ENCODE results near the gene PTPN11. TPM values are rescaled to one million over a fixed set of nuclear protein-coding genes. Genes with fewer than 3 reads are reported as not detected.

PTPN11 gene
- polyA plus RNA-seq, 1 donor from 2014 or later, result 92.5 TPM

DNA sequence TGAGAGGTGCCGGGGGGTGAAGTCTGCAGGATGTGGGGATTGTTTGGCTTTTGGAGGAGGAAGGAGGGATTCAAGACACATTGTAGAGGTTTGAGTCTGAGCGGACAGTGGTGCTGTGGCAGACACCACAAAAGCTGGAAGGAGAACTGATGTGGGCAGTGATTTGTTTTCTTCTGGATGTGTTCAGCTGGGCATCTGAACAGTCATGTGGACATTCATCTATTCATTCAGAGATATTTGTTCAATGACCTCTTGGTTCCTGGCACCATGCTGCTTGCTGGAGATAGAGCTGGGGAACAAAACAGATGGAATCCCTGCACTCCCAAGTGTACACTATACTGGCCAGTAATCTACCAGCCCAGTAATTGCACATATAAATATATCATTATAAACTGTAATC lies 64.0 kb downstream of the PTPN11 start:
- H3K36me3 ChIP-seq (ENCODE audit: insufficient read depth, low read length), result peaks cover 27% of the 10 kb centered on the region

GRCh38 chr12:112486361-112486760 lies 67.6 kb downstream of the PTPN11 start:
- no peak overlapping the region for H3K9ac ChIP-seq (ENCODE audit: low read length)
- H3K27ac ChIP-seq (ENCODE audit: low read length), result no peak overlapping the region
- H4K20me1 ChIP-seq (ENCODE audit: insufficient read depth), result no peaks in the 10 kb centered on the region
- H3F3A ChIP-seq (ENCODE audit: insufficient read depth, low read length, poor library complexity, severe bottlenecking), result no peaks in the 10 kb centered on the region
- no peaks in the 10 kb centered on the region for H3K9me2 ChIP-seq (ENCODE audit: insufficient read depth, low read length)
- H3K4me2 ChIP-seq (ENCODE audit: low read length), result no peak overlapping the region
- no peaks in the 10 kb centered on the region for H3K79me2 ChIP-seq (replicated peaks; ENCODE audit: insufficient read depth, low read length)
- no peak overlapping the region for H2AFZ ChIP-seq (ENCODE audit: low read depth, low read length)
- H3K27me3 ChIP-seq (ENCODE audit: insufficient read depth, low read depth, low read length), result no peaks in the 10 kb centered on the region
- no peaks in the 10 kb centered on the region for H3K9me3 ChIP-seq (ENCODE audit: low read length)
- no peak overlapping the region for H3K4me3 ChIP-seq (ENCODE audit: low read length)
- peaks cover 7% of the 10 kb centered on the region for H3K36me3 ChIP-seq (ENCODE audit: insufficient read depth, low read length)
- TF ChIP-seq EZH2 (IDR thresholded peaks at IDR 0.05; ENCODE audit: borderline replicate concordance, insufficient read depth, low read length, poor library complexity, severe bottlenecking) (no peak), SMC3 (conservative IDR thresholded peaks at IDR 0.05; ENCODE audit: poor library complexity) (no peak), POLR2AphosphoS5 (IDR thresholded peaks at IDR 0.05) (no peak), RAD21 (conservative IDR thresholded peaks at IDR 0.05) (no peak), EP300 (conservative IDR thresholded peaks at IDR 0.05; ENCODE audit: poor library complexity, severe bottlenecking) (no peak), REST (IDR thresholded peaks at IDR 0.05; ENCODE audit: borderline replicate concordance) (no peak), TAF1 (IDR thresholded peaks at IDR 0.05; ENCODE audit: low read depth) (no peak)
- TF ChIP-seq, protein P1, sequence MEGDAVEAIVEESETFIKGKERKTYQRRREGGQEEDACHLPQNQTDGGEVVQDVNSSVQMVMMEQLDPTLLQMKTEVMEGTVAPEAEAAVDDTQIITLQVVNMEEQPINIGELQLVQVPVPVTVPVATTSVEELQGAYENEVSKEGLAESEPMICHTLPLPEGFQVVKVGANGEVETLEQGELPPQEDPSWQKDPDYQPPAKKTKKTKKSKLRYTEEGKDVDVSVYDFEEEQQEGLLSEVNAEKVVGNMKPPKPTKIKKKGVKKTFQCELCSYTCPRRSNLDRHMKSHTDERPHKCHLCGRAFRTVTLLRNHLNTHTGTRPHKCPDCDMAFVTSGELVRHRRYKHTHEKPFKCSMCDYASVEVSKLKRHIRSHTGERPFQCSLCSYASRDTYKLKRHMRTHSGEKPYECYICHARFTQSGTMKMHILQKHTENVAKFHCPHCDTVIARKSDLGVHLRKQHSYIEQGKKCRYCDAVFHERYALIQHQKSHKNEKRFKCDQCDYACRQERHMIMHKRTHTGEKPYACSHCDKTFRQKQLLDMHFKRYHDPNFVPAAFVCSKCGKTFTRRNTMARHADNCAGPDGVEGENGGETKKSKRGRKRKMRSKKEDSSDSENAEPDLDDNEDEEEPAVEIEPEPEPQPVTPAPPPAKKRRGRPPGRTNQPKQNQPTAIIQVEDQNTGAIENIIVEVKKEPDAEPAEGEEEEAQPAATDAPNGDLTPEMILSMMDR (IDR thresholded peaks at IDR 0.05; ENCODE audit: poor library complexity, severe bottlenecking), result no peak

More for the DNA sequence above, 64.0 kb downstream of the PTPN11 start:
- Histone ChIP-seq H4K20me1 (ENCODE audit: insufficient read depth) (no peaks in the 10 kb centered on the region), H3K27me3 (ENCODE audit: insufficient read depth, low read depth, low read length) (no peaks in the 10 kb centered on the region), H3K9me3 (ENCODE audit: low read length) (no peaks in the 10 kb centered on the region), H3K79me2 (replicated peaks; ENCODE audit: insufficient read depth, low read length) (no peaks in the 10 kb centered on the region), H3F3A (ENCODE audit: insufficient read depth, low read length, poor library complexity, severe bottlenecking) (no peaks in the 10 kb centered on the region), H3K27ac (ENCODE audit: low read length) (no peak overlapping the region), H3K4me3 (ENCODE audit: low read length) (no peak overlapping the region), H3K9ac (ENCODE audit: low read length) (no peak overlapping the region), H3K4me2 (ENCODE audit: low read length) (no peak overlapping the region), H3K9me2 (ENCODE audit: insufficient read depth, low read length) (no peaks in the 10 kb centered on the region), H2AFZ (ENCODE audit: low read depth, low read length) (no peak overlapping the region)
- no peak for TF ChIP-seq POLR2AphosphoS5 (IDR thresholded peaks at IDR 0.05)
- no peak for TF ChIP-seq EZH2 (IDR thresholded peaks at IDR 0.05; ENCODE audit: borderline replicate concordance, insufficient read depth, low read length, poor library complexity, severe bottlenecking)
- TF ChIP-seq, protein P1 (IDR thresholded peaks at IDR 0.05; ENCODE audit: poor library complexity, severe bottlenecking), result no peak
- TF ChIP-seq SMC3 (conservative IDR thresholded peaks at IDR 0.05; ENCODE audit: poor library complexity), result no peak
- TF ChIP-seq EP300 (conservative IDR thresholded peaks at IDR 0.05; ENCODE audit: poor library complexity, severe bottlenecking), result no peak
- no peak for TF ChIP-seq RAD21 (conservative IDR thresholded peaks at IDR 0.05)
- no peak for TF ChIP-seq REST (IDR thresholded peaks at IDR 0.05; ENCODE audit: borderline replicate concordance)
- TF ChIP-seq MXI1 (conservative IDR thresholded peaks at IDR 0.05; ENCODE audit: poor library complexity, severe bottlenecking), result no peak
- TF ChIP-seq TAF1 (IDR thresholded peaks at IDR 0.05; ENCODE audit: low read depth), result no peak
